ENCODE results near the gene DCAF7.
A peak's percentile ranks its signal among the peaks of the same experiment; 100 is the strongest.

DCAF7 gene

GRCh38 chr17:63588797-63589196 lies 38.5 kb downstream of the DCAF7 start:
- no peak for DNase-seq (ENCODE audit: low read depth in 3 of 3)

DNA sequence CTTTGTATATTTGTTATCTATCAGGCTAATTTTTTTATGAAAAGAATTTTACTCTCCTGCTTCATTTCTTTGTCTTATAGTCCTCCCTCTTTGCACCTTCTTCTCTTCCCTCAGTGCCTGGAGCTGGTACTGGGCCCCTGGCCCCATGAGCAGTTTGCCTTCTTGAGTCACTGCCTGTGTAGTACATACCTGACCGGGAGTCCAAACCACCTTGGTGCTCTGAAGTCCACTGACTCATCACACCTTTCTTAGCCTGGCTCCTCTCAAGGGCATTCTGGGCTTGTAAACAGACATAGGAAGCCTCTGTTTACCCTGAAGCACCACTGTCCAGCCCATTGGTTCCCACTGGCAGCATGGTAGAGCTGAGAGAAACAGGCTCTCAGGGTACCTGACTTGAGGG lies 39.4 kb downstream of the DCAF7 start:
- DNase-seq (ENCODE audit: low read depth in 3 of 3), result no peak

DNA sequence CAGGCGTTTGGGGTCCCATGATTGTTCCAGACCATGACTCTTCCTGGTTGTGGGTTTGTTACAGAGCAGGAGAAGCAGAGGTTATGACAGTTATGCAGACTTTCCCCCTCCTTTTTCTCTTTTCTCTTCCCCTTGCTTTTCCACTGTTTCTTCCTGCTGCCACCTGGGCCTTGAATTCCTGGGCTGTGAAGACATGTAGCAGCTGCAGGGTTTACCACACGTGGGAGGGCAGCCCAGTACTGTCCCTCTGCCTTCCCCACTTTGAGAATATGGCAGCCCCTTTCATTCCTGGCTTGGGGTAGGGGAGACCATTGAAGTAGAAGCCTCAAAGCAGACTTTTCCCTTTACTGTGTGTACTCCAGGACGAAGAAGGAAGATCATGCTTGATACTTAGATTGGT lies 42.5 kb downstream of the DCAF7 start:
- no peak for DNase-seq (ENCODE audit: low read depth in 3 of 3)

GRCh38 chr17:63595132-63595531 lies 44.9 kb downstream of the DCAF7 start:
- no peak for DNase-seq (ENCODE audit: low read depth in 3 of 3)

GRCh38 chr17:63596856-63597586 lies 46.7 kb downstream of the DCAF7 start:
- no peak for DNase-seq (ENCODE audit: low read depth in 3 of 3)

DNA sequence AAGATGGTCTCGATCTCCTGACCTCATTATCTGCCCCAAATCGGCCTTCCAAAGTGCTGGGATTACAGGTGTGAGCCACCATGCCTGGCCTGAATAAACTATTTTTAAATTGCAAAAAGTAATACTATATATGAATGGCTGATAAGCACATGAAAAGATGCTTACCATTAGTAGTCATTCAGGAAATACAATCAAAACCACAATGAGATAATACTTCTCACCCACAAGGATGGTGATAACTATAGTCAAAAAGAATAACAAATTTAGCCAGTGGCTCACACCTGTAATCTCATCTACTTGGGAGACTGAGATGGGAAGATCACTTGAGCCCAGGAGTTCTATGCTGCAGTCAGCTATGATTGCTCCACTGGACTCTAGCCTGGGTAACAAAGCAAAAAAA lies 48.0 kb downstream of the DCAF7 start:
- no peak for DNase-seq (ENCODE audit: low read depth in 3 of 3)

- DNase-seq (ENCODE audit: low read depth in 3 of 3), result peak; percentile 60 to 78 (median 65)
These were observed 50.5 kb downstream of the DCAF7 start, which contains the start of gene TACO1 for GRCh38 chr17:63600569-63601438. TSS of gene TACO1 (plus strand) at chr17:63600895. CDS start at chr17:63601084, 189 bp downstream.

DNA sequence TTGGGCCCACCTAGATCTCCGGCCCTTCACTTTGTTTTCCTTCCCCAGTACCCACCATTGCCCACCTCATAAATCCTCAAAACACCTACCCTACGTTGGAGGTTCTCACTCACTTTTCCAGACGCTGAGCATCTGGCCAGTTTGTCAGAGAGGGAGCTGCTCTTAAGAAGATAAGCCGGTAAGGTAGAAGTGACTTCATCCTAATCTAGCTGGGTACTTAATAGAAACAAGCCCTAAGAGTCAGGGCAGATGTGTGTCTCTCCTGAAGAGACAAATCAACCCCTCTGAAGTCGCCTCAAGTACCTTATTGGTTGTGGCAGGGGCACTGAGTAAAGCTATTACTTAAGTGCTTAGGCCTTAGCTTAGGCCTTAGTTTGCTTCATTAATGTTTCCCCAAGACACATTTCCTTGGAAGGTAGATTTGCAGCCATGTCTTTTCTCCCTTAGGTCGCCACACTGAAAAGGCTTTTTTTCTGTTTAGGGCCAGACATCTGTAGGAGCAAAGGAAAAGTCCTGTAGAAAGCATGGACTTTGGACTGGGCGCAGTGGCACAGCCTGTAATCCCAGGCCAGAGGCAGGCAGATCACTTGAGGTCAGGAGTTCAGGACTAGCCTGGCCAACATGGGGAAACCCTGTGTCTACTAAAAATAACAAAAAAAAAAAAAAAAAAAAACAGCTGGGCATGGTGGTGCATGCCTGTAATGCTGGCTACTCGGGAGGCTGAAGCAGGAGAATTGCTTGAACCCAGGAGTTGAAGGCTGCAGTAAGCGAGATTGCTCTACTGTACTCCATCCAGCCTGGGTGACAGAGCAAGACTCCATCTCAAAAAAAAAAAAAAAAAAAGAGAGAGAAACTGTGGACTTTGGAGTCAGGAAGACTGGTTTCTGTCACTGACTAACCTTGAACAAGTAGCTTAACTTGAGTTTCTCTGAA lies 51.4 kb downstream of the DCAF7 start:
- DNase-seq (ENCODE audit: low read depth in 3 of 3), result no peak

- DNase-seq (ENCODE audit: low read depth in 3 of 3), result no peak
These were observed 59.7 kb downstream of the DCAF7 start for GRCh38 chr17:63609816-63610573.

- DNase-seq (ENCODE audit: low read depth in 3 of 3), result no peak
These were observed 60.6 kb downstream of the DCAF7 start for GRCh38 chr17:63610854-63611253.

- DNase-seq (ENCODE audit: low read depth in 3 of 3), result no peak
These were observed 61.1 kb downstream of the DCAF7 start for GRCh38 chr17:63611354-63611753.

- DNase-seq (ENCODE audit: low read depth in 3 of 3), result no peak
These were observed 63.4 kb downstream of the DCAF7 start for GRCh38 chr17:63613663-63614062.

DNA sequence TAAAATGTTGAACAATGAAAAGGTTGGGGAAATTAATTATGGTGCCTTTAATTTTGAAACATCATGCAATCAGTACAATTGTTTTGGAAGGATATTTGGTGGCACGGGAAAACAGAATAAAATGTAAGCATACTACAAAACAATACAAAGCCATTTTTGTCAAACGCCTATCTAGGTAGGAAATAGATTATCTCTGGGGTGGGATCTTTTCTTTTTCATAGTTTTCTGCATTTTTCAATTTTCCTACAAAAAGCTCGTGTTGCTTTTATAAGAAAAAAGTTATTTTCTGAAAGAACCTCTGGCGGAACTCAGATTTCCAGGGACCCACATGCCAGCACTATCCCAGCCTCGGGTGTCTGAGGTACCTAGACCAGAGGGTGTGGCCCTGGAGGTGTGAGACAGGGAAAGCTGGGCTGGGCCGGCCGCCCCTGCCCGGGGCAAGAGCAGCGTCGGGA lies 71.0 kb downstream of the DCAF7 start:
- DNase-seq (ENCODE audit: low read depth in 3 of 3), result no peak

GRCh38 chr17:63621684-63622573 lies 71.7 kb downstream of the DCAF7 start, which contains the start of gene MAP3K3:
TSS of gene MAP3K3 (plus strand) at chr17:63622417. CDS start at chr17:63622760, 343 bp downstream.
- DNase-seq (ENCODE audit: low read depth in 3 of 3), result peak; percentile 92 to 96 (median 95)

DNA sequence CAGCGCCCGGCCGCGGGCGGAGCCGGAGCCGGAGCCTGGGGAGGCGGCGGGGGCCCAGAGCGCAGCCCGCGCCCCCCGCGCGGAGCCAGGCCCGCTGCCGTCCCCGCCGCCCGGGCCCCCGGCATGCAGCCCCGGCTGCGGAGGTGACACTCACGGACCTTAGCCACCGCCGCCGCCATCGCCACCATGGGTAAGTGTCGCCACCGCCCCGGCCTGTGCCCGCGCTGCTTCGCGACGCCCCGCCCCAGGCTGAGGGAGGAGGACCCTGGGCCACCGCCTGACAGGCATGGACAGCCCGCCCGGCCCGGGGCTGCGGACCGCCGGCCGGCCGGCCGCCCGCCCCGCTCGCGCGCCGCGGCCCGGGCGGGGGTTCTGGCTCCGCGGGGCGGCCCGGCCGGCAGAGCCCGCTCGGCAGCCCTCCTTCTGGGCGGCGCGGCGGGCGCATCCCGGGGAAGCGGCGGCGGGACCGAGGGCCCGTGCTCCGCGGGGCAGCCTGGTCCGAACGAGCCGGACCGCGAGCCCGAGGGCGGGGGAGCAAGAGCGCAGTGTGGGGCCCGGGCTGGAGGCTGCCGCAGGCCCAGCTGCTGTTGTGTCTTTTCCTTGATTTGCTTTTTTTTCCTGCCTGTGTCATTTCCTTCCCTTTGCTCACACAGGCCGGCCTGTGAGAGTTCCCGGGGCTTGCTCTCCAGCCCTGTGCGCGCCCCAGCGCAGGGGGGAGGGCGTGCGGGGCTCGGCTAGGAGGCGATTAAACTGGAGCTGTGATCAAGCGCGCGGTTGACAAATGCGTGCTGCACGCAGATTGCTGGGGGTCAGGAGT lies 72.5 kb downstream of the DCAF7 start:
- peak in 1 of 3 experiments; percentile 58 for DNase-seq (ENCODE audit: low read depth in 3 of 3)

GRCh38 chr17:63623786-63624530 lies 73.7 kb downstream of the DCAF7 start:
- no peak for DNase-seq (ENCODE audit: low read depth in 3 of 3)

- no peak for DNase-seq (ENCODE audit: low read depth in 3 of 3)
These were observed 74.2 kb downstream of the DCAF7 start for GRCh38 chr17:63624531-63624880.

DNA sequence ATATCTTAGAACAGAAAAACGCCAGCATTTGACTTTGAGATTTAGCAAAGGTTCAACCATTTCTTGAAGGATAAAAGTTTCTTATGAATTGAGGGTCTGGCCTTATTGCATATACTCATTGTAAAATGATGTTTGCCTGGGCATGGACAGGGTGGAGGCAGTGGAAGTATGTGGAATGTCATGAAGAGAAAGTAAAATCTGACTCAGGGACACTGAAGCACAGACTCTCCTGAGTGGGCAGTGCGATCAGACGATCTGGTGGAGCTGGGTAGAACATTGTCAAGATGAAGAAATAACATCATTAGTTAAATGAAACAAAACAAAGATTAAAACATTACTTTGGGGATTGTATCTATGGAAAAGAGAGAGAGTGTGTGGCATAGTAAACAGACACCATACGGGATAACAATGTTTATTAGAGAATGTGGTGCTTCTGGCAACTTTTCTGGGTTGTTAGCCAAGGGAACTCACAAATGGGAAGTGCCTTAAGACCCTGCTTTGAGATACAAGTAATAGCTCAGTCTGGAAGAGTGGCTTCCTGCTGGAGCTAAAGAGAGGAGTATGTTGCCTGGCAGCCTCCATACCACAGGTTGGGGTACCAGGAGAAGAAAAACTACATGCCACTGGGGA lies 76.4 kb downstream of the DCAF7 start:
- DNase-seq (ENCODE audit: low read depth in 3 of 3), result no peak
